ENCODE data around the gene PADI2. TPM values are rescaled to one million over a fixed set of nuclear protein-coding genes. Genes with fewer than 3 reads are reported as not detected.

The PADI2 gene
- polyA plus RNA-seq, 2 donors = 0.43 to 0.58 TPM

GRCh38 chr1:17141441-17142197, 22.4 kb upstream of the PADI2 start:
- no peaks in the 10 kb centered on the region for H3K27me3 ChIP-seq (ENCODE audit: control insufficient read depth in 1 of 2, insufficient read depth in 2 of 2, low read length in 2 of 2)
- H3K36me3 ChIP-seq (ENCODE audit: control insufficient read depth in 2 of 2, insufficient read depth in 2 of 2, low read length in 1 of 2) = no peaks in the 10 kb centered on the region
- whole genome bisulfite sequencing, 2 donors = 84 to 86% methylated on average over 10 of the region's 10 CpGs
- no peaks in the 10 kb centered on the region for H3K9me3 ChIP-seq (ENCODE audit: control insufficient read depth in 2 of 2, insufficient read depth in 1 of 2, low read depth in 1 of 2, low read length in 1 of 2)
- peak overlapping the region in 1 of 2 donors; percentile 45 for H3K27ac ChIP-seq (ENCODE audit: low read depth in 2 of 2, low read length in 1 of 2)
- no peak overlapping the region for H3K4me3 ChIP-seq (ENCODE audit: low read depth in 1 of 2, low read length in 2 of 2)
- peaks cover 3 to 4% of the 10 kb centered on the region in 2 donors for H3K4me1 ChIP-seq (ENCODE audit: control insufficient read depth in 2 of 2, insufficient read depth in 2 of 2, low read length in 1 of 2)

GRCh38 chr1:17140279-17140678, 21.0 kb upstream of the PADI2 start:
- Histone ChIP-seq H3K4me1 (ENCODE audit: control insufficient read depth in 2 of 2, insufficient read depth in 2 of 2, low read length in 1 of 2) (peaks cover 3 to 4% of the 10 kb centered on the region in 2 donors), H3K4me3 (ENCODE audit: low read depth in 1 of 2, low read length in 2 of 2) (no peak overlapping the region), H3K27ac (ENCODE audit: low read depth in 2 of 2, low read length in 1 of 2) (peak overlapping the region; percentile 86 to 94), H3K36me3 (ENCODE audit: control insufficient read depth in 2 of 2, insufficient read depth in 2 of 2, low read length in 1 of 2) (no peaks in the 10 kb centered on the region), H3K27me3 (ENCODE audit: control insufficient read depth in 1 of 2, insufficient read depth in 2 of 2, low read length in 2 of 2) (no peaks in the 10 kb centered on the region), H3K9me3 (ENCODE audit: control insufficient read depth in 2 of 2, insufficient read depth in 1 of 2, low read depth in 1 of 2, low read length in 1 of 2) (no peaks in the 10 kb centered on the region)
- 18 to 19% methylated on average over 1 of the region's 1 CpG for WGBS, 2 donors

- H3K4me1 ChIP-seq (ENCODE audit: control insufficient read depth in 2 of 2, insufficient read depth in 2 of 2, low read length in 1 of 2) = peaks cover 3 to 4% of the 10 kb centered on the region in 2 donors
- no peak overlapping the region for H3K4me3 ChIP-seq (ENCODE audit: low read depth in 1 of 2, low read length in 2 of 2)
- H3K27me3 ChIP-seq (ENCODE audit: control insufficient read depth in 1 of 2, insufficient read depth in 2 of 2, low read length in 2 of 2) = no peaks in the 10 kb centered on the region
- H3K36me3 ChIP-seq (ENCODE audit: control insufficient read depth in 2 of 2, insufficient read depth in 2 of 2, low read length in 1 of 2) = no peaks in the 10 kb centered on the region
- H3K27ac ChIP-seq (ENCODE audit: low read depth in 2 of 2, low read length in 1 of 2) = peak overlapping the region; percentile 86 to 94
- H3K9me3 ChIP-seq (ENCODE audit: control insufficient read depth in 2 of 2, insufficient read depth in 1 of 2, low read depth in 1 of 2, low read length in 1 of 2) = no peaks in the 10 kb centered on the region
Observed at GRCh38 chr1:17139637-17140036, 20.4 kb upstream of the PADI2 start.

GRCh38 chr1:17137441-17137840, 18.2 kb upstream of the PADI2 start:
- H3K27ac ChIP-seq (ENCODE audit: low read depth in 2 of 2, low read length in 1 of 2) = no peak overlapping the region
- no peaks in the 10 kb centered on the region for H3K27me3 ChIP-seq (ENCODE audit: control insufficient read depth in 1 of 2, insufficient read depth in 2 of 2, low read length in 2 of 2)
- 56 to 65% methylated on average over 6 of the region's 6 CpGs for WGBS, 2 donors
- no peaks in the 10 kb centered on the region for H3K36me3 ChIP-seq (ENCODE audit: control insufficient read depth in 2 of 2, insufficient read depth in 2 of 2, low read length in 1 of 2)
- no peaks in the 10 kb centered on the region for H3K9me3 ChIP-seq (ENCODE audit: control insufficient read depth in 2 of 2, insufficient read depth in 1 of 2, low read depth in 1 of 2, low read length in 1 of 2)
- peaks cover 3 to 4% of the 10 kb centered on the region in 2 donors for H3K4me1 ChIP-seq (ENCODE audit: control insufficient read depth in 2 of 2, insufficient read depth in 2 of 2, low read length in 1 of 2)
- H3K4me3 ChIP-seq (ENCODE audit: low read depth in 1 of 2, low read length in 2 of 2) = no peak overlapping the region

- Histone ChIP-seq H3K4me3 (ENCODE audit: low read depth in 1 of 2, low read length in 2 of 2) (no peak overlapping the region), H3K4me1 (ENCODE audit: control insufficient read depth in 2 of 2, insufficient read depth in 2 of 2, low read length in 1 of 2) (peaks cover 3 to 4% of the 10 kb centered on the region in 2 donors), H3K27ac (ENCODE audit: low read depth in 2 of 2, low read length in 1 of 2) (no peak overlapping the region), H3K27me3 (ENCODE audit: control insufficient read depth in 1 of 2, insufficient read depth in 2 of 2, low read length in 2 of 2) (no peaks in the 10 kb centered on the region), H3K36me3 (ENCODE audit: control insufficient read depth in 2 of 2, insufficient read depth in 2 of 2, low read length in 1 of 2) (no peaks in the 10 kb centered on the region), H3K9me3 (ENCODE audit: control insufficient read depth in 2 of 2, insufficient read depth in 1 of 2, low read depth in 1 of 2, low read length in 1 of 2) (no peaks in the 10 kb centered on the region)
- 68 to 76% methylated on average over 8 of the region's 8 CpGs for WGBS, 2 donors
Observed at GRCh38 chr1:17136936-17137335, 17.7 kb upstream of the PADI2 start.

GRCh38 chr1:17136145-17136544, 16.9 kb upstream of the PADI2 start:
- H3K9me3 ChIP-seq (ENCODE audit: control insufficient read depth in 2 of 2, insufficient read depth in 1 of 2, low read depth in 1 of 2, low read length in 1 of 2) = no peaks in the 10 kb centered on the region
- H3K4me1 ChIP-seq (ENCODE audit: control insufficient read depth in 2 of 2, insufficient read depth in 2 of 2, low read length in 1 of 2) = peaks cover 3 to 4% of the 10 kb centered on the region in 2 donors
- H3K4me3 ChIP-seq (ENCODE audit: low read depth in 1 of 2, low read length in 2 of 2) = no peak overlapping the region
- H3K36me3 ChIP-seq (ENCODE audit: control insufficient read depth in 2 of 2, insufficient read depth in 2 of 2, low read length in 1 of 2) = no peaks in the 10 kb centered on the region
- no peaks in the 10 kb centered on the region for H3K27me3 ChIP-seq (ENCODE audit: control insufficient read depth in 1 of 2, insufficient read depth in 2 of 2, low read length in 2 of 2)
- whole genome bisulfite sequencing, 2 donors = 81 to 82% methylated on average over 13 of the region's 13 CpGs
- H3K27ac ChIP-seq (ENCODE audit: low read depth in 2 of 2, low read length in 1 of 2) = peak overlapping the region in 1 of 2 donors; percentile 14

GRCh38 chr1:17135530-17135929, 16.3 kb upstream of the PADI2 start:
- H3K36me3 ChIP-seq (ENCODE audit: control insufficient read depth in 2 of 2, insufficient read depth in 2 of 2, low read length in 1 of 2) = no peaks in the 10 kb centered on the region
- WGBS, 2 donors = 43 to 57% methylated on average over 5 of the region's 5 CpGs
- H3K9me3 ChIP-seq (ENCODE audit: control insufficient read depth in 2 of 2, insufficient read depth in 1 of 2, low read depth in 1 of 2, low read length in 1 of 2) = no peaks in the 10 kb centered on the region
- no peak overlapping the region for H3K27ac ChIP-seq (ENCODE audit: low read depth in 2 of 2, low read length in 1 of 2)
- peaks cover 3 to 4% of the 10 kb centered on the region in 2 donors for H3K4me1 ChIP-seq (ENCODE audit: control insufficient read depth in 2 of 2, insufficient read depth in 2 of 2, low read length in 1 of 2)
- no peaks in the 10 kb centered on the region for H3K27me3 ChIP-seq (ENCODE audit: control insufficient read depth in 1 of 2, insufficient read depth in 2 of 2, low read length in 2 of 2)
- no peak overlapping the region for H3K4me3 ChIP-seq (ENCODE audit: low read depth in 1 of 2, low read length in 2 of 2)

- no peak overlapping the region for H3K4me3 ChIP-seq (ENCODE audit: low read depth in 1 of 2, low read length in 2 of 2)
- no peaks in the 10 kb centered on the region for H3K9me3 ChIP-seq (ENCODE audit: control insufficient read depth in 2 of 2, insufficient read depth in 1 of 2, low read depth in 1 of 2, low read length in 1 of 2)
- 94 to 96% methylated on average over 7 of the region's 7 CpGs for WGBS, 2 donors
- H3K4me1 ChIP-seq (ENCODE audit: control insufficient read depth in 2 of 2, insufficient read depth in 2 of 2, low read length in 1 of 2) = peaks cover 3 to 4% of the 10 kb centered on the region in 2 donors
- no peaks in the 10 kb centered on the region for H3K27me3 ChIP-seq (ENCODE audit: control insufficient read depth in 1 of 2, insufficient read depth in 2 of 2, low read length in 2 of 2)
- H3K36me3 ChIP-seq (ENCODE audit: control insufficient read depth in 2 of 2, insufficient read depth in 2 of 2, low read length in 1 of 2) = no peaks in the 10 kb centered on the region
- H3K27ac ChIP-seq (ENCODE audit: low read depth in 2 of 2, low read length in 1 of 2) = no peak overlapping the region
Observed at GRCh38 chr1:17134724-17135123, 15.5 kb upstream of the PADI2 start.

- Histone ChIP-seq H3K4me3 (ENCODE audit: low read depth in 1 of 2, low read length in 2 of 2) (no peak overlapping the region), H3K9me3 (ENCODE audit: control insufficient read depth in 2 of 2, insufficient read depth in 1 of 2, low read depth in 1 of 2, low read length in 1 of 2) (no peaks in the 10 kb centered on the region), H3K27ac (ENCODE audit: low read depth in 2 of 2, low read length in 1 of 2) (no peak overlapping the region), H3K27me3 (ENCODE audit: control insufficient read depth in 1 of 2, insufficient read depth in 2 of 2, low read length in 2 of 2) (no peaks in the 10 kb centered on the region), H3K4me1 (ENCODE audit: control insufficient read depth in 2 of 2, insufficient read depth in 2 of 2, low read length in 1 of 2) (peaks cover 3 to 4% of the 10 kb centered on the region in 2 donors), H3K36me3 (ENCODE audit: control insufficient read depth in 2 of 2, insufficient read depth in 2 of 2, low read length in 1 of 2) (no peaks in the 10 kb centered on the region)
- 73 to 75% methylated on average over 4 of the region's 4 CpGs for WGBS, 2 donors
Observed at GRCh38 chr1:17134034-17134433, 14.8 kb upstream of the PADI2 start.

- Histone ChIP-seq H3K36me3 (ENCODE audit: control insufficient read depth in 2 of 2, insufficient read depth in 2 of 2, low read length in 1 of 2) (no peaks in the 10 kb centered on the region), H3K4me3 (ENCODE audit: low read depth in 1 of 2, low read length in 2 of 2) (no peak overlapping the region), H3K27me3 (ENCODE audit: control insufficient read depth in 1 of 2, insufficient read depth in 2 of 2, low read length in 2 of 2) (no peaks in the 10 kb centered on the region), H3K27ac (ENCODE audit: low read depth in 2 of 2, low read length in 1 of 2) (no peak overlapping the region), H3K9me3 (ENCODE audit: control insufficient read depth in 2 of 2, insufficient read depth in 1 of 2, low read depth in 1 of 2, low read length in 1 of 2) (no peaks in the 10 kb centered on the region), H3K4me1 (ENCODE audit: control insufficient read depth in 2 of 2, insufficient read depth in 2 of 2, low read length in 1 of 2) (peaks cover 0 to 1% of the 10 kb centered on the region in 2 donors)
- WGBS, 2 donors = 78 to 80% methylated on average over 3 of the region's 3 CpGs
Observed at GRCh38 chr1:17130138-17130635, 10.9 kb upstream of the PADI2 start.

Data from esophagus (tissue), 2 donors.